IMR-90 (cell line): ENCODE measurements around the gene TEAD1. TPM values are rescaled to one million over a fixed set of nuclear protein-coding genes. Genes with fewer than 3 reads are reported as not detected.

ENCODE experiments used
- ATAC-seq: fragments of 200-7000 bp; cut with Tn5 transposase; 2 replicates; pipeline ENCODE4 v1.9.1; 2020; ENCODE audit warnings: low read depth, mild to moderate bottlenecking, moderate library complexity
- BruUV-seq: library from RNA; stranded (reverse); fragments of 400-500 nt; replicated peaks from 2 replicates; lab custom pipeline; 2021; lab: Mats Ljungman, UMichigan
- CTCF ChIA-PET: fragments of 300-600 bp; formaldehyde crosslinking; extraction: SDS; loops from one replicate; lab custom pipeline; 2021; ENCODE audit warnings: antibody characterized with exemption; lab: Yijun Ruan, JAX
- POLR2A ChIA-PET: fragments of 300-600 bp; sonication (Branson Sonifier 250); formaldehyde crosslinking; loops from one replicate; lab custom pipeline; 2022; ENCODE audit warnings: antibody characterized with exemption; ENCODE audit not compliant: unreplicated experiment; lab: Charles Lee
- DNase-seq: peaks from one replicate; pipeline ENCODE4 v3.0.0; 2013
- H2AFZ ChIP-seq: replicated peaks from 2 replicates; pipeline ENCODE3; 2013; ENCODE audit warnings: low read length, mild to moderate bottlenecking; ENCODE audit not compliant: poor library complexity
- H2AK5ac ChIP-seq: 2 replicates; pipeline ENCODE4 v1.6.1; 2013; ENCODE audit warnings: low read depth, low read length, inconsistent platforms
- H2AK9ac ChIP-seq: replicated peaks from 2 replicates; pipeline ENCODE3; 2013; ENCODE audit warnings: mild to moderate bottlenecking, low read depth, low read length, moderate library complexity; ENCODE audit not compliant: poor library complexity
- H2BK120ac ChIP-seq: 2 replicates; pipeline ENCODE4 v1.6.1; 2013; ENCODE audit warnings: low read depth, low read length, inconsistent platforms
- H2BK15ac ChIP-seq: 3 replicates; pipeline ENCODE4 v1.6.1; 2013; ENCODE audit warnings: low read depth, low read length, inconsistent platforms
- H2BK20ac ChIP-seq: 2 replicates; pipeline ENCODE4 v1.6.1; 2013; ENCODE audit warnings: low read depth, mild to moderate bottlenecking, inconsistent platforms, low read length, moderate library complexity
- H2BK5ac ChIP-seq: 2 replicates; pipeline ENCODE4 v1.6.1; 2013; ENCODE audit warnings: mild to moderate bottlenecking, low read depth, low read length, inconsistent platforms; ENCODE audit not compliant: poor library complexity, severe bottlenecking
- H3K14ac ChIP-seq: replicated peaks from 2 replicates; pipeline ENCODE4 v1.6.1; 2013; ENCODE audit warnings: low read depth, low read length, inconsistent platforms
- H3K18ac ChIP-seq: 2 replicates; pipeline ENCODE4 v1.6.1; 2013; ENCODE audit warnings: low read depth, low read length, control low read depth
- H3K23ac ChIP-seq: 2 replicates; pipeline ENCODE4 v1.6.1; 2013; ENCODE audit warnings: low read depth, low read length, inconsistent platforms
- H3K27ac ChIP-seq: 2 replicates; pipeline ENCODE4 v1.5.1; 2013; ENCODE audit warnings: mild to moderate bottlenecking, control low read depth, low read length; ENCODE audit not compliant: insufficient read depth
- H3K27me3 ChIP-seq: 2 replicates; pipeline ENCODE4 v1.6.1; 2013; ENCODE audit warnings: low read length; ENCODE audit not compliant: control insufficient read depth, insufficient read depth
- H3K36me3 ChIP-seq: 2 replicates; pipeline ENCODE4 v1.6.1; 2013; ENCODE audit warnings: low read length, mixed read lengths; ENCODE audit not compliant: control insufficient read depth, insufficient read depth
- H3K4ac ChIP-seq: 2 replicates; pipeline ENCODE4 v1.6.1; 2013; ENCODE audit warnings: low read depth, low read length, inconsistent platforms
- H3K4me1 ChIP-seq: 2 replicates; pipeline ENCODE4 v1.6.1; 2013; ENCODE audit warnings: low read length, mixed read lengths; ENCODE audit not compliant: control insufficient read depth, insufficient read depth
- H3K4me2 ChIP-seq: 2 replicates; pipeline ENCODE4 v1.6.1; 2013; ENCODE audit warnings: low read depth, mild to moderate bottlenecking, control low read depth, low read length, moderate library complexity
- H3K4me3 ChIP-seq: 2 replicates; pipeline ENCODE4 v1.5.1; 2013; ENCODE audit warnings: low read depth, mild to moderate bottlenecking, control low read depth, low read length, moderate library complexity; ENCODE audit not compliant: insufficient read depth
- H3K56ac ChIP-seq: 2 replicates; pipeline ENCODE4 v1.6.1; 2013; ENCODE audit warnings: low read length, inconsistent platforms; ENCODE audit not compliant: insufficient read depth; ENCODE audit errors: extremely low read depth
- H3K79me1 ChIP-seq, 2 experiments: 2 replicates each; pipeline ENCODE4 v1.6.1; 2013; ENCODE audit warnings: low read length in 2 of 2, inconsistent platforms in 1 of 2, low read depth in 1 of 2
- H3K9ac ChIP-seq: 2 replicates; pipeline ENCODE4 v1.6.1; 2013; ENCODE audit warnings: low read depth, low read length, control low read depth
- H3K9me1 ChIP-seq: 2 replicates; pipeline ENCODE4 v1.6.1; 2013; ENCODE audit warnings: low read length, inconsistent platforms; ENCODE audit not compliant: insufficient read depth
- H3K9me3 ChIP-seq: 2 replicates; pipeline ENCODE4 v1.6.1; 2013; ENCODE audit warnings: low read length; ENCODE audit not compliant: control insufficient read depth, insufficient read depth
- H4K20me1 ChIP-seq: 2 replicates; pipeline ENCODE4 v1.6.1; 2013; ENCODE audit warnings: low read length, inconsistent platforms; ENCODE audit not compliant: insufficient read depth
- H4K5ac ChIP-seq: 2 replicates; pipeline ENCODE4 v1.6.1; 2013; ENCODE audit warnings: mild to moderate bottlenecking, low read depth, low read length, control low read depth
- H4K8ac ChIP-seq, 2 experiments: 2 replicates each; pipeline ENCODE4 v1.6.1; 2013; ENCODE audit warnings: low read depth in 2 of 2, low read length in 2 of 2, control low read depth in 1 of 2, inconsistent platforms in 1 of 2
- H4K91ac ChIP-seq: 2 replicates; pipeline ENCODE4 v1.6.1; 2013; ENCODE audit warnings: low read depth, low read length, inconsistent platforms; ENCODE audit not compliant: insufficient read depth
- MAZ ChIP-seq: IDR thresholded peaks from 2 replicates; pipeline ENCODE4 v1.6.1; 2012; ENCODE audit warnings: low read depth, mild to moderate bottlenecking, low read length, improper control_type of control experiment, moderate library complexity, borderline replicate concordance
- POLR2A ChIP-seq: IDR thresholded peaks from 2 replicates; pipeline ENCODE4 v1.6.1; 2012; ENCODE audit warnings: mild to moderate bottlenecking, low read depth, low read length
- RAD21 ChIP-seq: IDR thresholded peaks from 2 replicates; pipeline ENCODE4 v1.6.1; 2012; ENCODE audit warnings: low read length, improper control_type of control experiment
- RCOR1 ChIP-seq: IDR thresholded peaks from 2 replicates; pipeline ENCODE4 v1.6.1; 2012; ENCODE audit warnings: mild to moderate bottlenecking, low read length, improper control_type of control experiment; ENCODE audit not compliant: insufficient replicate concordance
- WGBS, 2 experiments: methylation state at CpG; one replicate each; pipeline versions ENCODE4 v1.1.5 to v1.1.7; 2013; ENCODE audit warnings: missing lambda C conversion rate in 2 of 2; ENCODE audit not compliant: insufficient read length in 1 of 2; ENCODE audit errors: extremely low coverage in 2 of 2; 5-methylcytosine and 5-hydroxymethylcytosine counted together
- dilution Hi-C: fragments of 300-500 bp; cut with HindIII; formaldehyde crosslinking; loops from one replicate; pipeline ENCODE4 v1.14.3; 2018; ENCODE audit warnings: low sequenced_read_pairs; ENCODE audit not compliant: unreplicated experiment
- in situ Hi-C: fragments of 300-500 bp; cut with MboI; formaldehyde crosslinking; loops from 3 replicates; pipeline ENCODE4 v1.14.3; 2019; ENCODE audit warnings: low sequenced_read_pairs, inconsistent platforms, mixed read lengths
- intact Hi-C: fragments of 100-400 bp; cut with micrococcal nuclease; formaldehyde crosslinking; loops from 2 replicates; pipeline ENCODE4 v1.10.0; 2022
- polyA plus RNA-seq, 3 experiments: library from polyadenylated mRNA; depleted of rRNA; stranded (reverse); fragments of >200 nt; gene quantifications; 2 replicates each; pipeline ENCODE4 v1.2.3, GENCODE V29; 2012; ENCODE audit warnings: low replicate concordance in 1 of 3
- total RNA-seq: library from RNA; depleted of rRNA; stranded (reverse); fragments of >200 nt; gene quantifications from 2 replicates; pipeline ENCODE4 v1.2.3, GENCODE V29; 2012

Gene TEAD1
- total and polyA plus RNA-seq, 2 of the 4 experiments (the other 2 are of a cell fraction) = 51.8 to 69.2 TPM

- ATAC-seq = no peak
- intact Hi-C loops = loop anchor here (5.0 to 10.0 kb wide), 2 partner anchors 78 to 436 kb away; no protein-coding TSS in a partner anchor
- POLR2A ChIA-PET = no interaction called here
Observed at GRCh38 chr11:12770435-12770834, 96.2 kb downstream of the TEAD1 start.

More at GRCh38 chr11:12770435-12770834, 96.2 kb downstream of the TEAD1 start:
- Histone ChIP-seq H4K91ac (no peak overlapping the region), H3K14ac (0 out of 2 replicates have a peak overlapping the region, but pooled peaks have one; percentile 5), H3K23ac (peak overlapping the region; percentile 14; the same call in 1 of the 2 replicates), H3K56ac (no peak overlapping the region), H4K5ac (peak overlapping the region; percentile 23; the same call in 1 of the 2 replicates), H3K27ac (no peak overlapping the region), H2AK9ac (no peak overlapping the region), H4K8ac (peak overlapping the region in 1 of 2 experiments; percentile 23; a peak in 2 of 4 replicates), H3K27me3 (no peaks in the 10 kb centered on the region), H2BK15ac (peak overlapping the region; percentile 43; the same call in 1 of the 3 replicates), H4K20me1 (peaks cover 88% of the 10 kb centered on the region), H3K9me1 (peaks cover 60% of the 10 kb centered on the region), H3K9me3 (no peaks in the 10 kb centered on the region), H3K4me1 (peaks cover 43% of the 10 kb centered on the region), H3K4ac (peak overlapping the region; percentile 2; the same call in 1 of the 2 replicates), H3K4me2 (peak overlapping the region; percentile 52; the same call in 1 of the 2 replicates), H3K18ac (peak overlapping the region; percentile 61; the same call in 1 of the 2 replicates), H2BK5ac (peak overlapping the region; percentile 47), H2AK5ac (0 out of 2 replicates have a peak overlapping the region, but pooled peaks have one; percentile 25), H2BK120ac (peak overlapping the region; percentile 21; the same call in 1 of the 2 replicates), H3K9ac (no peak overlapping the region), H3K4me3 (no peak overlapping the region), H3K36me3 (peaks cover 12% of the 10 kb centered on the region), H2AFZ (no peak overlapping the region), H3K79me1 (peaks cover 61 to 94% of the 10 kb centered on the region in 2 experiments), H2BK20ac (peak overlapping the region; percentile 43; the same call in 1 of the 2 replicates)
- WGBS, 2 experiments = no CpG with 5 or more reads among the region's 1 CpG
- in situ Hi-C loops = no loop called here
- CTCF ChIA-PET = interaction anchor here (1.5 kb wide), 1 partner anchor 10 kb away, joined by 4 read pairs; no protein-coding TSS in a partner anchor
- no TSS peak for BruUV-seq
- no peak for TF ChIP-seq POLR2A
- peak; percentile 44 for TF ChIP-seq RCOR1
- no peak for TF ChIP-seq MAZ
- no peak for TF ChIP-seq RAD21
- no peak for DNase-seq
- dilution Hi-C loops = no loop called here
